K562 (cell line): ENCODE data around the gene RPTOR. TPM values are rescaled to one million over a fixed set of nuclear protein-coding genes. Genes with fewer than 3 reads are reported as not detected.

Source experiments
- ATAC-seq: fragments of 200-7000 bp; cut with Tn5 transposase; 3 replicates; pipeline ENCODE4 v1.9.1; 2020; ENCODE audit warnings: moderate library complexity
- BruUV-seq: library from RNA; stranded (reverse); fragments of 400-500 nt; replicated peaks from 2 replicates; lab custom pipeline; 2021; lab: Mats Ljungman, UMichigan
- CTCF ChIA-PET: fragments of 300-600 bp; formaldehyde crosslinking; extraction: SDS; loops from one replicate; lab custom pipeline; 2021; ENCODE audit warnings: low intra/inter-chr PET ratio; lab: Yijun Ruan, JAX
- POLR2A ChIA-PET: fragments of 300-600, 350-650 bp; sonication (Branson Sonifier 250); formaldehyde crosslinking; extraction: SDS; loops from one replicate; lab custom pipeline; 2021; ENCODE audit warnings: antibody characterized with exemption, inconsistent platforms; lab: Yijun Ruan, JAX
- DNase-seq, 4 experiments: peaks; one replicate each; pipeline versions ENCODE4 v3.0.0 to v3.0.0-alpha.2; 2011 to 2018; ENCODE audit warnings: low spot score in 3 of 4, mixed read lengths in 3 of 4; ENCODE audit errors: extremely low read depth in 1 of 4
- FAIRE-seq: peaks from 2 replicates; lab custom pipeline; 2011; peaks lifted over from hg19 to GRCh38; lab: Jason Lieb, UNC
- H2AFZ ChIP-seq: 2 replicates; pipeline ENCODE4 v1.6.0; 2011; ENCODE audit warnings: low read depth, low read length, control low read depth, inconsistent platforms
- H3K27ac ChIP-seq: fragments of 200-600 bp; 3 replicates; pipeline ENCODE4 v1.8.0; 2011; ENCODE audit warnings: low read depth, mild to moderate bottlenecking, control low read depth, inconsistent platforms, low read length, moderate library complexity, mixed read lengths; ENCODE audit errors: extremely low read depth
- H3K27me3 ChIP-seq, 2 experiments: fragments of 300-600 bp in 1 of 2; 2 replicates in 1 of 2; 3 replicates in 1 of 2; pipeline versions ENCODE4 v1.6.0 to v1.8.0; 2011; ENCODE audit warnings: inconsistent platforms in 2 of 2, low read length in 2 of 2, mild to moderate bottlenecking in 1 of 2, mixed read lengths in 1 of 2, moderate library complexity in 1 of 2; ENCODE audit not compliant: control insufficient read depth in 2 of 2, insufficient read depth in 2 of 2
- H3K36me3 ChIP-seq: fragments of 300-600 bp; 3 replicates; pipeline ENCODE4 v1.8.0; 2011; ENCODE audit warnings: mild to moderate bottlenecking, low read length, inconsistent platforms; ENCODE audit not compliant: control insufficient read depth, insufficient read depth
- H3K4me1 ChIP-seq, 2 experiments: fragments of 200-600 bp in 1 of 2; replicated peaks in 1 of 2; 2 replicates in 1 of 2; 3 replicates in 1 of 2; pipeline versions ENCODE4 v1.5.1 to v1.8.0; 2011; ENCODE audit warnings: inconsistent platforms in 2 of 2, low read length in 2 of 2, mild to moderate bottlenecking in 1 of 2, mixed read lengths in 1 of 2, moderate library complexity in 1 of 2; ENCODE audit not compliant: control insufficient read depth in 2 of 2, insufficient read depth in 2 of 2
- H3K4me2 ChIP-seq: 2 replicates; pipeline ENCODE4 v1.6.1; 2011; ENCODE audit warnings: low read length, control low read depth, inconsistent platforms, mixed read lengths; ENCODE audit not compliant: insufficient read depth
- H3K4me3 ChIP-seq: fragments of 200-600 bp; sonication (generic), shearing (Covaris generic); 2 replicates; pipeline ENCODE4 v1.5.1; 2016; ENCODE audit warnings: control low read depth, inconsistent platforms
- H3K79me2 ChIP-seq: fragments of 200-600 bp; 3 replicates; pipeline ENCODE4 v1.8.0; 2011; ENCODE audit warnings: low read length, inconsistent platforms; ENCODE audit not compliant: control insufficient read depth, insufficient read depth
- H3K9ac ChIP-seq, 2 experiments: 2 replicates each; pipeline versions ENCODE4 v1.6.0 to v1.6.1; 2011; ENCODE audit warnings: low read depth in 2 of 2, low read length in 2 of 2, control low read depth in 1 of 2, inconsistent platforms in 1 of 2, mild to moderate bottlenecking in 1 of 2, mixed read lengths in 1 of 2; ENCODE audit not compliant: insufficient read depth in 1 of 2
- H3K9me1 ChIP-seq: one replicate; pipeline ENCODE4 v1.6.0; 2011; ENCODE audit warnings: inconsistent platforms, mild to moderate bottlenecking, low read length, moderate library complexity; ENCODE audit not compliant: control insufficient read depth, insufficient read depth
- H3K9me3 ChIP-seq: replicated peaks from 2 replicates; pipeline ENCODE4 v1.5.1; 2011; ENCODE audit warnings: low read depth, low read length, inconsistent platforms; ENCODE audit not compliant: control insufficient read depth, insufficient read depth
- H4K20me1 ChIP-seq: replicated peaks from 2 replicates; pipeline ENCODE4 v1.6.1; 2011; ENCODE audit warnings: low read length, inconsistent platforms, mixed read lengths; ENCODE audit not compliant: control insufficient read depth, insufficient read depth
- FOXA3 ChIP-seq, 2 experiments: fragments of 450-650 bp in 1 of 2; sonication (generic) in 1 of 2; formaldehyde crosslinking; IDR thresholded peaks in 1 of 2; conservative IDR thresholded peaks in 1 of 2; 2 replicates each; pipeline versions ENCODE4 v1.4.0 to v1.8.0; 2020 to 2022; ENCODE audit warnings: mild to moderate bottlenecking in 2 of 2, missing genetic modification reagents in 1 of 2
- KDM4B ChIP-seq, 2 experiments: fragments of 450-650 bp in 1 of 2; sonication (generic) in 1 of 2; IDR thresholded peaks; 2 replicates each; pipeline ENCODE4 v1.6.1; 2016 to 2017; ENCODE audit warnings: borderline replicate concordance in 2 of 2, antibody characterized with exemption in 1 of 2, low read depth in 1 of 2, mild to moderate bottlenecking in 1 of 2
- MTA2 ChIP-seq: fragments of 450-650 bp; IDR thresholded peaks from 2 replicates; pipeline ENCODE4 v1.6.1; 2016; ENCODE audit warnings: low read depth
- PRPF4 ChIP-seq: fragments of 200-400 bp; formaldehyde crosslinking; IDR thresholded peaks from one replicate; pipeline ENCODE4 v1.6.1; 2017; ENCODE audit warnings: low read length, low read depth, mild to moderate bottlenecking; ENCODE audit not compliant: insufficient read depth, poor library complexity, severe bottlenecking
- TSC22D4 ChIP-seq: fragments of 450-650 bp; IDR thresholded peaks from 2 replicates; pipeline ENCODE4 v1.6.1; 2016; ENCODE audit warnings: missing genetic modification characterization, missing biosample characterization, control low read depth
- ZNF511 ChIP-seq: sonication (generic); formaldehyde crosslinking; IDR thresholded peaks from 2 replicates; pipeline ENCODE4 v1.8.0; 2022; ENCODE audit warnings: mild to moderate bottlenecking, missing genetic modification reagents
- ZNF699 ChIP-seq: fragments of 250-450 bp; sonication (Bioruptor Pico); IDR thresholded peaks from 2 replicates; pipeline ENCODE4 v1.8.0; 2021; ENCODE audit warnings: mild to moderate bottlenecking, moderate library complexity; ENCODE audit not compliant: insufficient replicate concordance
- WGBS: fragments of 100-300 bp; shearing (Covaris generic); methylation state at CpG from one replicate; pipeline ENCODE4 v1.1.6; 2016; ENCODE audit warnings: low coverage, mixed read lengths; ENCODE audit not compliant: insufficient coverage; ENCODE audit errors: missing lambda C conversion rate; 5-methylcytosine and 5-hydroxymethylcytosine counted together
- in situ Hi-C: fragments of 300-500 bp; cut with MboI; formaldehyde crosslinking; loops from 4 replicates; pipeline ENCODE4 v1.15.0; 2018; ENCODE audit warnings: inconsistent platforms, mixed read lengths
- intact Hi-C: fragments of 100-400 bp; cut with micrococcal nuclease; formaldehyde crosslinking; loops from 2 replicates; pipeline ENCODE4 v1.14.2; 2022
- polyA plus RNA-seq, 8 experiments: library from polyadenylated mRNA; depleted of rRNA in 4 of 8; stranded (reverse) in 5 of 8; unstranded in 3 of 8; fragments of >200 nt; fragmentation: Nextera tagmentation in 2 of 8; fragmentation: Illumina TruSeq in 1 of 8; extraction: Ambion mirVana in 2 of 8; extraction: Trizol in 1 of 8; gene quantifications; 2 replicates each; pipeline versions ENCODE4 v1.2.1 to v1.2.3, GENCODE V29; 2011 to 2014; ENCODE audit warnings: inconsistent platforms in 1 of 8, missing spikeins in 1 of 8
- total RNA-seq, 7 experiments: library from RNA; depleted of rRNA in 6 of 7; stranded (reverse); fragments of >200 nt in 6 of 7; fragmentation: Illumina TruSeq in 2 of 7; extraction: Trizol in 2 of 7; gene quantifications; 2 replicates each; pipeline versions ENCODE4 v1.2.1 to v1.2.3, GENCODE V29; 2011 to 2021; ENCODE audit warnings: low replicate concordance in 1 of 7
- TF ChIP-seq, protein P1 (sequence below): sonication (generic); formaldehyde crosslinking; IDR thresholded peaks from 2 replicates; pipeline ENCODE4 v1.4.0; 2020; ENCODE audit warnings: mild to moderate bottlenecking, missing genetic modification reagents
- TF ChIP-seq, protein P2 (sequence below), 3 experiments: fragments of 200-800 bp in 1 of 3; sonication (Bioruptor generic) in 1 of 3; sonication (generic) in 1 of 3; formaldehyde crosslinking in 1 of 3; IDR thresholded peaks; 2 replicates each; pipeline versions ENCODE4 v1.6.1 to v1.8.0; 2016 to 2022; ENCODE audit warnings: mild to moderate bottlenecking in 2 of 3, missing compliant biosample characterization in 2 of 3, missing genetic modification characterization in 2 of 3, missing genetic modification reagents in 1 of 3

The RPTOR gene
- total and polyA plus RNA-seq, 9 of the 15 experiments (the other 6 are each of a cell fraction or from before 2014, with no cell fraction given), result 0.24 to 54.1 (median 10.2) TPM

GRCh38 chr17:80731323-80731722 is 186.7 kb downstream of the RPTOR start:
- in situ Hi-C loops, result no loop called here

More at GRCh38 chr17:80731323-80731722, 186.7 kb downstream of the RPTOR start:
- Histone ChIP-seq H3K79me2 (peaks cover 3% of the 10 kb centered on the region; the same call in 2 of the 3 replicates), H3K36me3 (peaks cover 17% of the 10 kb centered on the region; the same call in 2 of the 3 replicates), H3K9ac (no peak overlapping the region), H3K9me3 (no peaks in the 10 kb centered on the region), H3K27ac (no peak overlapping the region), H4K20me1 (no peaks in the 10 kb centered on the region), H2AFZ (no peak overlapping the region), H3K27me3 (no peaks in the 10 kb centered on the region), H3K4me3 (no peak overlapping the region), H3K4me2 (no peak overlapping the region), H3K9me1 (no peaks in the 10 kb centered on the region), H3K4me1 (peaks cover 0 to 5% of the 10 kb centered on the region in 2 experiments; a peak in 1 of 5 replicates)
- intact Hi-C loops, result no loop called here
- DNase-seq (no peak), FAIRE-seq (no peak), ATAC-seq (no peak)
- 78% methylated on average over 7 of the region's 7 CpGs for WGBS
- BruUV-seq, result no TSS peak
- CTCF ChIA-PET, result no interaction called here
- no peak for TF ChIP-seq TSC22D4 (tag)
- TF ChIP-seq ZNF699, result no peak
- no peak for TF ChIP-seq MTA2
- TF ChIP-seq, protein P1, sequence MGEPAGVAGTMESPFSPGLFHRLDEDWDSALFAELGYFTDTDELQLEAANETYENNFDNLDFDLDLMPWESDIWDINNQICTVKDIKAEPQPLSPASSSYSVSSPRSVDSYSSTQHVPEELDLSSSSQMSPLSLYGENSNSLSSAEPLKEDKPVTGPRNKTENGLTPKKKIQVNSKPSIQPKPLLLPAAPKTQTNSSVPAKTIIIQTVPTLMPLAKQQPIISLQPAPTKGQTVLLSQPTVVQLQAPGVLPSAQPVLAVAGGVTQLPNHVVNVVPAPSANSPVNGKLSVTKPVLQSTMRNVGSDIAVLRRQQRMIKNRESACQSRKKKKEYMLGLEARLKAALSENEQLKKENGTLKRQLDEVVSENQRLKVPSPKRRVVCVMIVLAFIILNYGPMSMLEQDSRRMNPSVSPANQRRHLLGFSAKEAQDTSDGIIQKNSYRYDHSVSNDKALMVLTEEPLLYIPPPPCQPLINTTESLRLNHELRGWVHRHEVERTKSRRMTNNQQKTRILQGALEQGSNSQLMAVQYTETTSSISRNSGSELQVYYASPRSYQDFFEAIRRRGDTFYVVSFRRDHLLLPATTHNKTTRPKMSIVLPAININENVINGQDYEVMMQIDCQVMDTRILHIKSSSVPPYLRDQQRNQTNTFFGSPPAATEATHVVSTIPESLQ (CRISPR knock-in tag), result no peak
- TF ChIP-seq PRPF4, result no peak
- TF ChIP-seq ZNF511 (CRISPR knock-in tag), result no peak
- no peak for TF ChIP-seq KDM4B (IDR thresholded peaks at IDR 0.05; ENCODE audit: borderline replicate concordance in 2 of 2, low read depth in 1 of 2)
- TF ChIP-seq, protein P2, sequence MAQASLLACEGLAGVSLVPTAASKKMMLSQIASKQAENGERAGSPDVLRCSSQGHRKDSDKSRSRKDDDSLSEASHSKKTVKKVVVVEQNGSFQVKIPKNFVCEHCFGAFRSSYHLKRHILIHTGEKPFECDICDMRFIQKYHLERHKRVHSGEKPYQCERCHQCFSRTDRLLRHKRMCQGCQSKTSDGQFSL (CRISPR knock-in tag; IDR thresholded peaks at IDR 0.05), result no peak
- TF ChIP-seq, protein P2 (tag; IDR thresholded peaks at IDR 0.05), result no peak
- no peak for TF ChIP-seq FOXA3 (CRISPR knock-in tag; conservative IDR thresholded peaks at IDR 0.05 in 1 of 2, IDR thresholded peaks at IDR 0.05 in 1 of 2)
- POLR2A ChIA-PET, result interaction anchor here (0.6 kb wide), 1 partner anchor 259 kb away, joined by 3 read pairs; no protein-coding TSS in a partner anchor
